Urothelium cell line (cell line): ENCODE measurements around the gene KCNV2.

Source experiments
- DNase-seq: peaks from one replicate; pipeline ENCODE4 v3.0.0; 2011; ENCODE audit warnings: low spot score, mixed read lengths
- FAIRE-seq: peaks from 2 replicates; lab custom pipeline; 2011; peaks lifted over from hg19 to GRCh38; lab: Jason Lieb, UNC

The KCNV2 gene

DNA sequence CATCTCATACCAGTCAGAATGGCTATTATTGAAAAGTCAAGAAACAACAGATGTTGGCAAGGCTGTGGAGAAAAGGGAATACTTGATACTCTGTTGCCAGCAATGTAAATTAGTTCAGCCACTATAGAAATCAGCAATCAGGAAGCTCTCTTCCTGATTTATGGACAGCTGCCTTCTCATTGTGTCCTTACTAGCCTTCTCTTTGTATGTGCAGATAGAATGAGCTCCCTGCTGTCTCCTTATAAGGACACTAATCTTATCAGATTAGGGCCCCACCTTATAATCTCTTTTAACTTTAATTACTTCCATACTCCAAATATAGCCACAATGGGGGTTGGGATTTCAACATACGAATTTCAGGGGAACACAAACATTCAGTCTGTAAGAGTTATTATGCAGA lies 38.0 kb downstream of the KCNV2 start:
- no peak for DNase-seq
- no peak for FAIRE-seq

DNA sequence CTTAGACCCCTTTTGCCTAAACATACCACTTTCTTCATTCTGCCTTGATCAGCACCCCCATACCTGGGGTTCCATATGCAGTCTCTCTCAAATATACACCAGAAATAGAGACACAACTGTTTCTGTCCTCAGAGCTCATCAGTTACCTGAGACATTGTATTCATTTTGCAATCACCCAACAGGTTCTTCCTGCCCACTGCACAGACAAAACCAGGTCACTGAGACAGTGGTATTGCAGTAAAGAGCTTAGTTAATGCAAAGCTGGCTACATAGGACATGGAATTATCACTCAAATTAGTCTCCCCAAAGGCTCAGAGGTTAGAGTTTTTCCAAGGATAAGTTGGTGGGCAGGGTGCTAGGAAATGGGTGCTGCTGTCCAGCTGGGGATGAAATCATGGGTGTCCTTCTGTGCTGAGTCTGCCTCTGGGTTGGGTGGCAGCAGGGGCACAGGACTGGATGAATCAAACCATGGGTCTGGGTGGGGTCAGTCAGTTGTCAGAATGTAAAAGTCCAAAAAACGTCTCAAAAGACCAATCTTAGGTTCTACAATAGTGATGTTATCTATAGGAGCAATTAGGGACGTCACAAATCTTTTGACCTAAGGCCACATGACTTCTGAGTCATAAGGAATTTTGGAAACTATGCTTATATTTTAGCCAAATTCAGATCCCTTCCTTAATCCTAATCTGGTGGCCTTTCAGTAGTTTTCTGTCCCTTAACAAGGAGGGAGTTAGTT lies 41.0 kb downstream of the KCNV2 start:
- DNase-seq, result no peak
- FAIRE-seq, result no peak

DNA sequence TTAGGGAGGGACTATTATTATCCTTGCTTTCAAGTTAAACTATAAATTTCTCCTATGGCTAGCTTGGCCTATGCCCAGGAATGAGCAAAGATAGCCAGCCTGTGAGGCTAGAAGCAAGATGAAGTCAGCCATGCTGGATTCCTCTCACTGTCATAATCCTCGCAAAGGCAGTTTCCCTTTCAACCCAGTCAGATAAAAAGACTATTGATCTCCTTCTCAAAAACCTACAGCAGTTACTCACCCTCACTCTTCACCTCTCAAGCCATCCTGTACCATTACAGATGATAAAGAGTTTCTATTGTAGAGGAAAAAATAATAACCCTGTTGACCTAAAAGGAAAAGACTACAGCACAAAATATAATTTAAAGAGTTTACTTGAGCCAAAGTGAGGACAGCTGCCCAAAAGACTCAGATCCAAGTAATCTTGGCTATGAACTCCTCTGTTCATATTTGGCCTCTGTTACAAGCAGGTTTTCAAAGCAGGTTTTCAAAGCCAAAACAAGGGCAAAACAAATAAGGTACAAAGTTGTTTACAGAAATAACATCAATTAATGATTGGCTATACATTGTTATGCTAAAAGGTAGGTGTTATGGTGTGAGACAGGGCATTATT lies 41.7 kb downstream of the KCNV2 start:
- no peak for FAIRE-seq

DNA sequence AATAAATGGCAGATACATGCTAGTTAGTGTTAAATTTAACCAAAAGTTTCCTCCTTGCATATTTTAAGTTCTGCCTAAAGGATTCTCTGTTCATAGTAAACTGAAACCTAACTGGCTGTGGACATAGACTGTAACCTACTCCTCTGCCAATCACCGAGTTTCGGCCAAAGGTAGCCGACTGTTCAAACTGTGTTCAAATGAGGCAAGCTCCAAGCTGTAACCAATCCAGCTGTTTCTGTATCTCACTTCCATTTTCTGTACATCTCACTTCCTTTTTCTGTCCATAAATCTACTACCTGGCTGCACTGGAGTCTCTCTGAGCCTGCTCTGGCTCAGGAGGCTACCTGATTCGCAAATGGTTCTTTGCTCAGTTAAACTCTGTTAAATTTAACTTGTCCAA lies 44.1 kb downstream of the KCNV2 start:
- DNase-seq, result no peak
- FAIRE-seq, result no peak

More for the DNA sequence above, 41.7 kb downstream of the KCNV2 start:
- no peak for DNase-seq

DNA sequence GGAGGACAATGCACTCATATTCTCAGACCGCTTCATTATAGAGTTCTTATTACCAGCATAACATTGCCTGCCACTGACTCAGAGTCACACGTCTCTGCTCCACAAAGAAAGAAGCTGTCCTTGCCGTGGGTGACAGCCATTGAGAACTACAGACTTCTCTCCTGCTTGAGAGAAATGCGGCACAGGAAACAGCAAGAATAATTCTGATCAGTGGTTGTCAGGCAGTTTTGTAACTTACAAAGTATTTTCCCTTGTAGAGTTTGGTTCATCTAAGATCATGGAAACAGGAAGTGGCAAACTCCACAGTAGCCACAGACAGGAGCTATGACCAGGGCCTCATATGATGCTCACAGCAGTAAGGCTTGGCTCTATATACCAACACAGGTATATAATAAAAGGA lies 47.0 kb downstream of the KCNV2 start:
- no peak for FAIRE-seq
- DNase-seq, result no peak

DNA sequence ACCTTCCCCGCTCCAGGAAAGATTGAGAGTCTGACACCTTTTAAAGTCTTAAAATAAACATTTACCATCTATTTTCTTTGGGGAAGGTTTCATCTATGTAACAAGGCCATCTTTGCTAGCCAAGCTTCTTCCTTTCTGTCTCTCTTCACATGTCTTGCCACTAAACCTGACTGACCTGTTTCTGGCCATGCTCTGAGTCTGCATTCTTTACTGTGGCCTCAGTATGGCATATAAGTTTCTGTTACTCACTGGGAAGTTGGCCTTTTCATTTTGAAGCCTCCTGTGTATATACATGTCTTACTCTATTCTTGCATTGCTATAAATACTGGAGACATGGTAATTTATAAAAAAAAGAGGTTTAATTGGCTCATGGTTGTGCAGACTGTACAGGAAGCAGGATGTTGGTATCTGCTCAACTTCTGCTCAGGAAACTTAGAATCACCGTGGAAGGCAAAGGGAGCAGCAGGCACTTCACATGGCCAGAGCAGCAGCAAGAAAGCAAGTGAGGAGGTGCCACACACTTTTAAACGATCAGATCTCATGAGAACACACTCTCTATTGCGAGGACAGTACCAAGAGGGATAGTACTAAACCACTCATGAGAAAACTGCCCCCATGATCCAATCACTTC lies 48.1 kb downstream of the KCNV2 start:
- FAIRE-seq (no peak), DNase-seq (no peak)

DNA sequence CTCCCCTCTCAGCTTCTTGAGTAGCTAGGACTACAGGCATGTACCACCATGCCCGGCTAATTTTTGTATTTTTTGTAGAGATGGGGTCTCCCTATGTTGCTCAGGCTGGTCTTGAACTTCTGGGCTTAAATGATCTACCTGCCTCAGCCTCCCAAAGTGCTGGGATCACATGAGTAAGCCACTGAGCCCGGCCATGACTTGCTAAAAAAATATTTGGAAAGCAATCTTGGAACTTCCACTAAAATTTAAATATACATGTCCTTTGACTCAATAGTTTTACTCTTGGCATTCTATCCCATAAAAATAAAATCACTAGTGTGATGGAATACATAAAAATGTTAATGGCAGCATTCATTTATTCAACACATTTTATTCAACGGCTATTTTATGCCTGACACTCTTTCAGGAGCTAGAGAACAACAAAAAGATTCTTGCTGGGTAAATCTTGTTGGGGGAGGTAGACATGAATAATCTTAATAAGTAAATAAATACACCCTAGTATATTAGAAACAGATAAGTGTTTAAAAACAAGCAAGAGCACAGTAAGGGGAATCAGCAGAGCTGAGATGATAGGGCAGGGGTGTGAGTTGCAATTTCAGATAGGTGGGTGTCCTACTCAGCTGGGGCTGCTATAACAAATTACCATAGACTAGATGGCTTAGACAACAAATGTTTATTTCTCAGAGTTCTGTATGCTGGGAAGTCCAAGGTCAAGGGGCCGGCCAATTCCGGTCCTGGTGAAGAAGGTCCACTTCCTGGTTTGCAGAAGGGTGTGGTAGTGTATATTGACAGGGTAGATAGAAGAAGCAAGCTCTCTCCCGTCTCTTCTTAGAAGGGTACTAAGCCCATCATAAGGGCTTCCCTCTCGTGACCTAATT lies 50.7 kb downstream of the KCNV2 start:
- FAIRE-seq (no peak), DNase-seq (no peak)

DNA sequence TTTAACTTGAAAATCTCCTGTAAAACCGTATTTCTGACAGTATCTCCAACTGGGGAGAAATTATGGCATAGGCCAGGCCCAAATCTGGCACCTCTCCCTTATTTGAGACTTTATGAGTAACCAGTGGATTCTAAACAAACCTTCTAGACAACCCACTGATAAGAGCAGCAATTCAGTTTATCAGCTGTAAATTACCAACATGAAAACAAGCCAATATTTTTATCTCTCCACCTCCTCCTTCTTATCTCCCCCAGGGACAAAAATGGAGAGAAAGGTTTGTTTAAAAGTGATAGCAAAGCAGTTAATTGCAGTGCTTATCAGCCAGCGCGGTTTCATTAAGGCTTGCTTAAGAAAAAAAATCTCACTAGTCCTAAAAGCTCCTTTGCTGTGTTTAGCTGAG lies 53.8 kb downstream of the KCNV2 start:
- DNase-seq (no peak), FAIRE-seq (no peak)

DNA sequence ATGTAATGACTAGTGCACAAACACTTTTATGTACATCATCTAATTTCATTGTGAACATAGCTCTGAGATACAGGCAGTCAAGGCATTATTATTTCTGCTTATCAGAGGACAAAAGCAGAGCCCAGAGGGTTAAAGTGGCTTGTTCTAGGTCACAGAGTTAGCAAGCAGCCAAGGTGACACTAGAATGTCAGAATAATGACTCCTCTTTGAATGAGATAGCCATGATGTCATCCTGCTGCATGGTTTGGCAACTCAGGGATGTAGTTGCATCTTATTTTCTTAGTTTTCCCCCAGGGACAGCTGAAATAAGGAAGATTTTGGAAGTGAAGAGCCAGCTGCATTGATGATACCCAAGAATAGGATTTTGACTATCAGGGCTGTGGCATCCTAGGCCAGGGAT lies 54.4 kb downstream of the KCNV2 start:
- FAIRE-seq, result no peak
- no peak for DNase-seq

DNA sequence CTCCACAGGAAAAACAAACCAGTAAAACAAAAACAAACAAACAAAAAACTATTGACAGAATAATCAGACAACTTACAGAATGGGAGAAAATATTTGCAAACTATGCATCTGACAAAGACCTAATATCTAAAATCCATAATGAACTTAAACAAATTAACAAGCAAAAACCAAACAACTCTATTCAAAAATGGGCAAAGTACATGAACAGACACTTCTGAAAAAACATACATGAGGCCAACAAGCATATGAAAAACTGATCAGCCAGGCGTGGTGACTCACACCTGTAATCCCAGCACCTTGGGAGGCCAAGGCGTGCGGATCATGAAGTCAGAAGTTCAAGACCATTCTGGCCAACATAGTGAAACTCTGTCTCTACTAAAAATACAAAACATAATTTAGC lies 60.1 kb downstream of the KCNV2 start:
- FAIRE-seq (no peak), DNase-seq (no peak)

DNA sequence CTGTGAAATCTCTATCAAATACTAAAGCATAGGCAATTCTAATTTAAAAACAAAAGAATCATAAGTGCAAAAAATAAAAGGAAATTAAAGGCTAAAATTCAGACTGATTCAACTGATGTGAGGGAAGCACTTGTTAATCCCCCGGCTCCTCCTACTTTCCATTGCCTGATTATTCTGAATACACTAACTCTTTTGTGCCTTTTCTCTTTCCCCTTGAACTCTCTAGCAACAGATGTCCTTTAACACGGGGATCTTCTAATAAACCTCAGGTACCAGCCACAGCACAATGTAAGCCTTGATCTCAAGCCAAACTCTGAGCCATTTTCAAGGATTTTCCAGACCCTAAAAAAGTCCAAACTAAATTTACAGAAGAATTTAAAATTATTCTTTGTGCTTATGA lies 61.5 kb downstream of the KCNV2 start:
- FAIRE-seq, result no peak
- no peak for DNase-seq
